HT-29 (cell line): Measurements from ENCODE around the gene MAPK4. TPM values are rescaled to one million over a fixed set of nuclear protein-coding genes. Genes with fewer than 3 reads are reported as not detected.

Experiments used
- DNase-seq: peaks from one replicate; pipeline ENCODE4 v3.0.0-alpha.2; 2015; ENCODE audit warnings: low spot score
- total RNA-seq: library from RNA; depleted of rRNA; stranded (reverse); fragments of >200 nt; shearing (Covaris generic); gene quantifications from 2 replicates; pipeline ENCODE4 v1.2.3, GENCODE V29; 2014

MAPK4 gene
- total RNA-seq, 1 experiment from 2014 or later: not detected

GRCh38 chr18:50719471-50720324, 159.8 kb downstream of the MAPK4 start:
- no peak for DNase-seq

- no peak for DNase-seq
These were observed 160.4 kb downstream of the MAPK4 start for GRCh38 chr18:50720325-50720674.

DNA sequence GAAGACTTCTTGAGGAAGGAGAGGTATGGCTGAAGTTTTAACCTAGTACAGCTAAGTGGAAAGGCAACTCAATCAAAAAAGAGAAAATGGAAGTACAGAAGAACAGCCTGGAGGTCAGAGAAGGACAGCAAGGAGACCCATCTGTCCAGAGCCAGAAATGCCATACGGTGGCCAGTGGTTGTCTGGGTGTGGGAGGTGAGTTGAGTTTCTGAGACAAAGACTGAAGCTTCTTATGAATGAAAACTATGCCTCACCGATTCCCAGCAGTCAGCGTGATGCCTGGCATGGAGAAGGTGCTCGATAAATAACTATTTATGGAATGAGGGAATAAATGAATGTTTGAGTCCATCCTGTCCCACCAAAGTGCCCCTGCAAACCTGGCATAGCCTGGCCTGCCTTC, 161.1 kb downstream of the MAPK4 start:
- no peak for DNase-seq

- no peak for DNase-seq
These were observed 161.7 kb downstream of the MAPK4 start for GRCh38 chr18:50721451-50722120.

- no peak for DNase-seq
These were observed 162.4 kb downstream of the MAPK4 start for GRCh38 chr18:50722311-50722710.

- no peak for DNase-seq
These were observed 164.9 kb downstream of the MAPK4 start for GRCh38 chr18:50724751-50725151.

DNA sequence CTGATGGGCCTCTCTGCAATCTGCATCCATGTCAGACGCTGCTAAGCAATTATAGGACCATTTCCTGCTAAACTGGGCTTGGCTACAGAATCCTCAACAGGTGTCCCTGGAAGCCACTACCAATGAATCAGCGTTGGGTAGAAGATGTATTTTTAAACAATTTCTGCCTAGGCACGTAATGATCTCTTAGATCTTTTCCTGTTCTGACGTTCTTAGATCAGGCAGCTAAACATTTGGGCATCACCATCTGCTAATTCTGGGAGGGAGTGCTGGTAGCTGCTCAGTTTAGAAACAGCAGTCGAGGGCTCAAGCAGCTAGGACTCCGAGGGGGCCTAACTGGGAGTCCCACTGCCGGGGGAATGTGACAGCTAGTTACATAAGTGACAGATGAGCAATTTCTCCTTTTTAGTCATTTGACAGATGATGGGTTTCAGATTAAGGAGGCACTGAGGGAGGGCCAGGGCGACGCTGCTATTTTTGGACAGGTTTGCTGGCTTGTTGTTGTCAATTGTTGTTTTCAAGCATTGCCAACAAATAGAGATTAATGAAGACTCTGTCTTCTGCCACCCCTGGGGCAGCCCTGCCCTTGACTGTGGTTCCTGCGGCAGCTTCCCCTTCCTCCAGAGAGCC, 167.2 kb downstream of the MAPK4 start:
- DNase-seq: no peak

DNA sequence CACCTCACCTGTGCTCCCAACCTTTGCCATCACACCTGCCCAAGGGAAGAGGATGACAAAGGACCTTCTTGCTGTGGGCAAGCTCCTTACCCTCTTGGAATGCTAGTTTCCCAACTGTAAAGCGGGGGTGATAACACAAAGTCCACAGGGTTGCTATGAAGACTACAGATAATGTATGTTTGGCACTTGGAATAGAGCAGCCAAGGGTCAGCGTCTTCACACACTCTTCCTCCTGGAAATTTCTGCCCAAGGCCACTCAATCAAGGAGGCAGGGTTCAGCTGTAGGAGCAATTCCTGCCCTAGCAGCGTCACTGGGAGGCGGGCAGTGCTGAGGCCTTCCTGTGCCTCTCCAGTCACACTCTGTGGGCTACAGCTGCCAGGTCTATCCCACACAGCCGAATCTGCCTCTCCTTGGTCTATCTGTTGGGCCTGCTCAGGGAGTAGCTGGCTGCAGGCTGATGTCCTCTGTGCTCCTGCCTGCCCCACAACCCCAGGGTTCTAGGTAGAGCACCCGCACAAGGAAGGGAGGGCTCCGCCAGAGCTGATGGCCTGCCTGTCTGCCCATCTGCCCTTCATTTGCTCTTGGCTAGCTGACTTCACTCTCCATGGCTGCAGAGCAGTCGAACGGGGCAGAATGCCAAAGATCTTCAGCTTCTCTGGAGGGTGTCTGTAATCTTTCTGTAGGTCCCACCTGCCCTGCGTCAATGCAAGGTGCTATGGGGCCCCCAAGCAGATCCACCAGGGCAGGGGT, 168.0 kb downstream of the MAPK4 start:
- no peak for DNase-seq

- no peak for DNase-seq
These were observed 169.5 kb downstream of the MAPK4 start for GRCh38 chr18:50729376-50729775.

- DNase-seq: no peak
These were observed 170.1 kb downstream of the MAPK4 start for GRCh38 chr18:50729986-50730385.

DNA sequence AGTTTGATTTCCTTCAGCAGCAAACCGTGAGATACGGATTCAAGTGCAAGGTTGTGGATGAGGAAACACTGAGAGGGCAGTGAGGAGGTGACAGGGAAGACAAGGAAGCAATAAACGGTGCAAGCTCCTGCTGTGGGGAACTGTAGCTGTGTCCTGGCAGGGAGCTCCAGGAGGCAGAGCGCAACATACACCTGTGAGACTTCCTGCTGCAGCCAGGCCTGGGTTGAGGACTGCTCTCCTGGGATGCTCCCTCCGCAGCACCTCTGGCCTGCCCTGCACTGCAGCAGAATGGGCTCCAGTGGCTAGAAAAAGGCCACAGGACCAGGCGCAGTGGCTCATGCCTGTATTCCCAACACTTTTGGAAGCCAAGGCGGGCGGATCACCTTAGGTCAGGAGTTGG, 174.5 kb downstream of the MAPK4 start:
- no peak for DNase-seq

DNA sequence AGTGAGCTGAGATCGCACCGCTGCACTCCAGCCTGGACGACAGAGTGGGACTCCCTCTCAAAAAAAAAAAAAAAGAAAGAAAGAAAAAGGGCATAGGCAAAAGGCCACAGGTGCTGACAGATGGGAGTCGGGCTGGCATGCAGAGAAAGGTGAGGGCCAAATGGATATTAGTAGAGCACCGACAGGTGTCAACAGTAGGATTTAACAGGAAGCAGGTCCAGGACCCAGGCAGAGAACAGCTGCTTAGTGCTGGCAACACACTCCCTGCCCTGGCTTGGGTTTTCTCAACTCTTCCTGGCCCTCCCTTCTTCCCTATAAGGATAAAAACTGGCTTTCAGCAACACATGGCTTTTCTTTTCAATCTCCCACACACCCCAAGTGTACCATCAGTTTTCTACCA, 175.0 kb downstream of the MAPK4 start:
- no peak for DNase-seq

DNA sequence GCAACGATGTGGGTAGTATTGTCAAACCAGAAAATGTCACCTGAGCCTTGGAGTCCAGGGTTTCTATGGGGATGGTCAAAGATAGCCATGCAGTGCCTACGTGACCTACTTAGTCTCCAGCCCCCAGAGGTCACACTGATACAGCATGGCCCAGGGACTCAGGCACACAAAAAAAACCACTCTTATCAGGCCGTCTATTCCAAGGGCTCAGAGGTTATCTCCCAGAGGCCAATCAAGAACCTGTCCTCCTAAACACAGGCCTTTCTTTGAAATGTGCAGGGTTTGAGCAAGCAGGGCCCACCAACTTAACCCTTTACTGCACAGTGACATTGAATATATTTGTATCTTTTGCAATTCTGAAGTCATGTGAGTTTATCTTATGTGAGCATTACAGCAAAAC, 177.2 kb downstream of the MAPK4 start:
- no peak for DNase-seq

- DNase-seq: no peak
These were observed 178.3 kb downstream of the MAPK4 start for GRCh38 chr18:50738098-50738757.

DNA sequence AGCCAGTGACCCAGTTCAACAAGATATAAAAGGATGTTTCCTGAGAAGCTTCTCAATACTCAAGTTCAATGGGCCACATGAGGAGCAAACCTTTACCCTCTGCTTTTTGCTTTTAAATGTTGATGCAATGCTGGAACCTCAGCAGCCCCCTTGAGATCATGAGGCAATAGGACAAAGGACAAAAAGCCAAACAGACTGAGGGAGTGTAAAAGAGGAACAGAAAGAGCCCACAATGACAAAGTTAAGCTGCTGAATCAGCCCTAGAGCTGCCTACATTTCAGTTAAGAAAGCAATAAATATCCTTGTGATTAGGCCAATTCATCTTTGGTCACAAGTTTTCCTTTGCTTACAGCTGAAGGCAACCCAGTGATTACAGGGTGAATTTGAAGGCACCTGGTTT, 183.1 kb downstream of the MAPK4 start:
- DNase-seq: no peak

DNA sequence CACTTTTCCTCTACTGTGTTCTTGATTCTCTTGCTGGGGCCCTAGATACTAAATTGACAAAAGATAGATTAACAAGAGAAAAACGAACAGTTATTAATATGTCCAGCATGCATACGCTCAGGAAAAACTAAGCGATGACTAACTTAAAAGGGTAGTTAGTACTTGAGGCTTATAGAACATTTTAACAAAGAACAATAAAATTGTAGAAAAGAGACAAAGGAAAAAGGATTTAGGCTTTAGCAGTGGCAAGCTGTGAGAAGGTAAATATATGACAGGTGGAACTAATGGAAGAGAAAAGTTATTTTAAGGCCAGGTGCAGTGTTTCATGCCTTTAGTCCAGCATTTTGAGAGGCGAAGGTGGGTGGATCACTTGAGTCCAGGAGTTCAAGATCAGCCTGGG, 184.4 kb downstream of the MAPK4 start:
- DNase-seq: no peak

GRCh38 chr18:50745945-50746344, 186.1 kb downstream of the MAPK4 start:
- DNase-seq: no peak

DNA sequence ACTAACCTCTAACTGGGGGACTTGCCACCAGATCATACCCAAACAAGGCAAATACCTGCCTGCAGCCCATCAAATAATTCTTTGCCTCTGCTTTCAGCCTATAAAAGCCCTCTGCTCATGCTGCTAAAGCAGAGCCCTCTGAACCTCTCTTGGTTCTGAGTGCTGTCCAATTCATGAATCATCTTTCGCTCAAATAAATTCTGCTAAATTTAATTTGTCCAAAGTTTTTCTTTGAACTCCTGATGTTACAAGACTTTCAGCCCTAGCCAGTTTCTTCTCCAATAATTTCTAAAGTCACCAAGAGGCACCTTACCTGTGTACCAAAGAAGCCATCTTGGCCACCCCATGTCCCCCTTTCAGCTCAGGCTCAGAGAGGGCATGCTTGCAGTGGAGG, 188.0 kb downstream of the MAPK4 start:
- no peak for DNase-seq

DNA sequence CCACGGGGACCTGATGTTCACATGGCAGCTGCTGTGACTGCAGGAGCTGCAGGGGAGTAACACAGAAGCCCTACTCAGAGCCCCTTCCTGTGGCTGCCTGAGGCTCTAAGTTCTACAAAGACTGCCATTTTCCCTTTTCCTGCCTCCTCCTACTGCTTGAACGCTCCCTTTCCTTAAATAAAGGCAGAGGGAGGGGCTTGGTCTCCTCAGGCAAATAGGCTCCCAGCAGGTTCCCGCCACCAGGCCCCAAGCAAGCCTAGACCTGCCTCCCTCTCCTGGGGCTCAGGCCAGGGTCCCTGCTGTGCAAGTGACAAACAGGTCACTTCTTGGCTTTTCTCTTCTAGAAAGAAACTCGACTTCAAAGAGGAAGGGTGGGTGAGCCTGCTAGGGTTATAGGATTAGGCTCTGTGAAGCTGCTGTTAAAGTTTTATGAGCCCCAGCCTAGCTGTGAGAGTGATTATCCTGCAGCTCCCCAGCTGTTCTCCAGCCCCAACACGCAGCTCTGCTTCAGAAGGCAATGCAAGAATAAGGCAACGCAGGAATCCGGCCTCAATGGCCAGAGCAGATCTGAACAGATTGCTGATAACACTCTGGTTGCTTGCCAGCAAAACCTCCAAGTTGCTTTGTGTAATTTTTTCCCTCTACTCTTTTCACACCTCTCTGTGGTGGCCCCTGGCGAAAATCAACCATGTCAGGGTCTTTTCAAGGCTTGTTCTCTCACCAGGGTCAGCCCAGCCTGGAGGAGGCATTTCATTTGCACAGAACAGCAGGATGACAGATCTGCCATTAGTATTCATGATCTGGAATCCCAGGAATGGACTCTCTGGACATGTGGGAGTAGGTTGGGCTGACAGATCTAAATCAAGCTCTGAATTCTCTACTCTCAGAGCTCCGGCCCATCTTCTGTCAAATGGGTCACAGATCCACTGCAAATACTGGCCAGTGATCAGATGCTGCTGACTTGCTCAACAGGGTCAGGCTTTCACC, 188.6 kb downstream of the MAPK4 start:
- DNase-seq: no peak

- no peak for DNase-seq
These were observed 189.5 kb downstream of the MAPK4 start for GRCh38 chr18:50749421-50749820.
